Mucosa of descending colon (tissue), 3 donors: Measurements from ENCODE around the gene LAPTM5. TPM values are rescaled to one million over a fixed set of nuclear protein-coding genes. Genes with fewer than 3 reads are reported as not detected.

Experiments used
- ATAC-seq: fragments of 200-7000 bp; cut with Tn5 transposase; one replicate; pipeline ENCODE4 v1.9.1; 2020; ENCODE audit warnings: mild to moderate bottlenecking, moderate library complexity
- DNase-seq, 3 donors: peaks; one replicate each; pipeline ENCODE4 v3.0.0-alpha.2; 2020
- H3K36me3 ChIP-seq: fragments of 200-600 bp; one replicate; pipeline ENCODE4 v1.8.0; 2021; ENCODE audit warnings: low read depth, mild to moderate bottlenecking
- H3K4me1 ChIP-seq: fragments of 200-600 bp; one replicate; pipeline ENCODE4 v1.8.0; 2021; ENCODE audit warnings: low read depth, mild to moderate bottlenecking
- H3K4me3 ChIP-seq: fragments of 200-600 bp; one replicate; pipeline ENCODE4 v1.8.0; 2021; ENCODE audit warnings: mild to moderate bottlenecking
- H3K9me3 ChIP-seq: fragments of 200-600 bp; one replicate; pipeline ENCODE4 v1.8.0; 2021; ENCODE audit warnings: mild to moderate bottlenecking
- intact Hi-C, 2 donors: fragments of 100-400 bp; cut with DNase I in 1 of 2; cut with micrococcal nuclease in 1 of 2; formaldehyde crosslinking; loops; one replicate each; pipeline versions ENCODE4 v1.11.0 to v1.11.1; 2022; cut with DNase I, micrococcal nuclease
- total RNA-seq, 3 donors: library from RNA; stranded (reverse); fragmentation: NEBNext Ultra II Directional in 2 of 3; extraction: Animal tissue kit (Norgen Biotek cat#: 25700) in 2 of 3; gene quantifications; one replicate each; pipeline versions ENCODE4 v1.2.1 to v1.2.4, GENCODE V29; 2021 to 2023
- TF ChIP-seq, protein P1 (sequence below): fragments of 200-600 bp; IDR thresholded peaks from one replicate; pipeline ENCODE4 v1.8.0; 2022; ENCODE audit warnings: antibody characterized with exemption, mild to moderate bottlenecking
- donor health status: DM: no; HTN: no; CAD: no; lungs with moderate emphysema.
- donor health status: DM: no; HTN: no; CAD: no.
- donor health status: DM: no; HTN: yes; CAD: no.

Gene LAPTM5
- total RNA-seq, 3 donors from 2014 or later = 24.1 to 71.1 (median 48.1) TPM

DNA sequence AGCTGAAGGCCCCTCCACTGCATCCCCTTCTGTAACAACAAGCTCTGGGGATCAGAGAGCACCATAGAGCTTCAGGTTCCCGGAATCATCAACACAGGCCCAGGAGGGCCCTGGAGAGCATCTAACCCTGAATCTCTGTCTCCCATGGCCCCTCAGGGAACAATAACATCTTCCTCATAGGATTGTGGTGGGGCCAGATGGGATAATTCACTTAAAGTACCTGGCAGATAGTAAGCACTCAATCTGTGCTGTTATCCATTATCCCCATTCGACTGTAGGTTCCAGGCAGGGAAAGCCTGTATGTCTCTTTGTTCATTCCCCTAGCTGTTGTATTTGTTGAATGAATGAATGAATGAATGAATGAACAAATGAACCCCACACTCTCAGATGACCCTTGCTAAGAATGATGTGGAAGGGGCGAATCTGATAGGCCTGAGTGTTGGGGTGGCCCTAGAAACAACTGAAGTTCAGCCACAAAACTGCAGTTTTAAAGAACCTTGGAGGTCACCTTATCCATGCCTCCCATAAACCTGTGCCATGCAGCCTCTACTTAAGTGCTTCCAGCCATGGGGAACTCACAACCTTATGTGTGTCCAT is 14.5 kb downstream of the LAPTM5 start:
- intact Hi-C loops = no loop called here
- H3K9me3 ChIP-seq = no peaks in the 10 kb centered on the region
- TF ChIP-seq, protein P1, sequence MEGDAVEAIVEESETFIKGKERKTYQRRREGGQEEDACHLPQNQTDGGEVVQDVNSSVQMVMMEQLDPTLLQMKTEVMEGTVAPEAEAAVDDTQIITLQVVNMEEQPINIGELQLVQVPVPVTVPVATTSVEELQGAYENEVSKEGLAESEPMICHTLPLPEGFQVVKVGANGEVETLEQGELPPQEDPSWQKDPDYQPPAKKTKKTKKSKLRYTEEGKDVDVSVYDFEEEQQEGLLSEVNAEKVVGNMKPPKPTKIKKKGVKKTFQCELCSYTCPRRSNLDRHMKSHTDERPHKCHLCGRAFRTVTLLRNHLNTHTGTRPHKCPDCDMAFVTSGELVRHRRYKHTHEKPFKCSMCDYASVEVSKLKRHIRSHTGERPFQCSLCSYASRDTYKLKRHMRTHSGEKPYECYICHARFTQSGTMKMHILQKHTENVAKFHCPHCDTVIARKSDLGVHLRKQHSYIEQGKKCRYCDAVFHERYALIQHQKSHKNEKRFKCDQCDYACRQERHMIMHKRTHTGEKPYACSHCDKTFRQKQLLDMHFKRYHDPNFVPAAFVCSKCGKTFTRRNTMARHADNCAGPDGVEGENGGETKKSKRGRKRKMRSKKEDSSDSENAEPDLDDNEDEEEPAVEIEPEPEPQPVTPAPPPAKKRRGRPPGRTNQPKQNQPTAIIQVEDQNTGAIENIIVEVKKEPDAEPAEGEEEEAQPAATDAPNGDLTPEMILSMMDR = no peak
- no peak for ATAC-seq
- no peak overlapping the region for H3K4me3 ChIP-seq
- H3K36me3 ChIP-seq = no peaks in the 10 kb centered on the region
- H3K4me1 ChIP-seq = peaks cover 22% of the 10 kb centered on the region
- no peak for DNase-seq

DNA sequence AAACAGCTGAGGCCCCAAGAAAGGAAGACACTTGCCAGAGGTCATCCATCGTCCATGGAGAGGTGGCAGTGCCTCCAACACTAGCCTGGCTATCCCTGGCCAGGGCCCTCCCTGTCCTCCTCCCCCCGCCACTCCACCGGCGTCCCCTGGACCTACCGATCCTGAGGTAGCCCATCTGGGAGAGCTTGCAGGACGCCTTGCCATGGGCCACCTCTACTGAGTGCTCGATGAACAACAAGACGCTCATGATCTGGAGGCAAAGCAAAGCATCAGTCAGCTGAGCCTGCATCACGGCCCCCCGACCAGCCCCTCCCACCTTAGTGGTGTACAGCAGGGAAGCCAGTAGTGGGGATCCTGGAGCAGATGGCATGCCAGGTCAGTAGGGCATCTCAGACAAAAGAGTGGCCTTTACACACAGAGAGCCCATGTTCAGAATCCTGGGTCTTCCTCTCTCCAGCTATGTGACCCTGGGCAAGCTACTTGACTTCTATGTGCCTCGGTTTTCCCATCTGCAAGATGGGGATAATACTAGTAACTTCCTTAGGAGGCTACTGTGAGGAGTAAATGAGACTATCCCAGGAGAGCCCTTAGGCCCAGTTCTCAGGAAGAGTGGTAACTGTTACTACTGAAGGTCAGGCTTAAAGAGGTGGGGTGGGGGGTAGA is 15.1 kb downstream of the LAPTM5 start:
- no peaks in the 10 kb centered on the region for H3K36me3 ChIP-seq
- intact Hi-C loops = no loop called here
- DNase-seq = peak in 1 of 3 donors; percentile 49
- peaks cover 22% of the 10 kb centered on the region for H3K4me1 ChIP-seq
- H3K9me3 ChIP-seq = no peaks in the 10 kb centered on the region
- TF ChIP-seq, protein P1 = no peak
- ATAC-seq = no peak
- no peak overlapping the region for H3K4me3 ChIP-seq

GRCh38 chr1:30741239-30741894 is 16.2 kb downstream of the LAPTM5 start:
- TF ChIP-seq, protein P1 = no peak
- H3K9me3 ChIP-seq = no peaks in the 10 kb centered on the region
- H3K4me1 ChIP-seq = peaks cover 18% of the 10 kb centered on the region
- intact Hi-C loops = no loop called here
- H3K4me3 ChIP-seq = no peak overlapping the region
- no peaks in the 10 kb centered on the region for H3K36me3 ChIP-seq
- ATAC-seq (no peak), DNase-seq (peak in 1 of 3 donors; percentile 50)

DNA sequence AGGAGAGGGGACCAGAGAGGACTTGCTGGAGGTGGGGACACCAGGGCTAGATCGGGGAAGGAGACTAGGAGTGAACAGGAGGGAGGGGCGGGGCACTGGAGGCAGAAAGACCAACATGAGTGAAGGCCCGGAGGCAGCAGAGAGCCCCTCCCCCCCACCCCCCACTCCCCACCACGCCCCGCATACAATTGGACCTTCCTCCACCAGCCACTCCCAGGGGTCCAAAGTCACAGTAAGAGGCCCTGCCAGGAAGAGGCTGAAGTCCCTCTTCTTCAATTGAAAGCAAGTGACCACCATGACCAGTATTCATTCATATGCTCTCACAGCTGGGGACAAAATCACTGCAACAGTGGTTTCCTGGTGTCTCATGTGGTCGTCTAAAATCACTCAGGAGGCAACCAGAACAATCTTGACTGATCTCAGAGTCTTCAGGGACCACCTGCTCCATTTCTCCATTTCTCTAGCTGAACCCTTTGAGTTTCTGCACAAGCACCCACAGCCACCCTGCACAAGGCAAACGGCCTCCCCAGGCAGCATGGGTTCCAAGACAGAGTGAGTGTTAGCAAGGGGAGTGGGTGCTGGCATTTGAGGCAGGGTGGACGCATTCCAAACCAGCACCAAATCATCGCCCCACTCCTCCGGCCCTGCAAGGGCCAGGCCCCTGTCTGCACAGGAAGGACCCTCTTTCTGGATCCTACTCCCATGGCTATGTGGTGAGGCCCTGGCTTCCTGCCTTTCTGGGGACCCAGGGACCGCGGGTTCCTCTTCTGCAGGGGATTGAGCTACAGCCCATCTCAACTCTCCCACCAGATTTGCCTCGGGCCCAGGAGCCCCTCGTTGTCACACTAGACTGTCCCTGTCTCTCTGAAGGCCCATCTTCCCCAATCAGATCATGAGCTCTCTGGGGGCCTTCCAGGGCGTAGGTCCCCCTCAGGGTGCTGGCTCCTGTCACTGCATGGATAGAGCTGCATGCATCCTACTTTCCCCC is 17.0 kb downstream of the LAPTM5 start:
- no peak for ATAC-seq
- Histone ChIP-seq H3K4me1 (peaks cover 11% of the 10 kb centered on the region), H3K36me3 (no peaks in the 10 kb centered on the region), H3K9me3 (no peaks in the 10 kb centered on the region), H3K4me3 (no peak overlapping the region)
- intact Hi-C loops = no loop called here
- DNase-seq = peak in 1 of 3 donors; percentile 46
- TF ChIP-seq, protein P1 = no peak

GRCh38 chr1:30739601-30740000 is 18.0 kb downstream of the LAPTM5 start:
- H3K9me3 ChIP-seq = no peaks in the 10 kb centered on the region
- peaks cover 4% of the 10 kb centered on the region for H3K4me1 ChIP-seq
- TF ChIP-seq, protein P1 = no peak
- intact Hi-C loops = no loop called here
- no peaks in the 10 kb centered on the region for H3K36me3 ChIP-seq
- DNase-seq (peak in 1 of 3 donors; percentile 45), ATAC-seq (no peak)
- no peak overlapping the region for H3K4me3 ChIP-seq
